ENCODE results near the gene ATP6V0D1. TPM values are rescaled to one million over a fixed set of nuclear protein-coding genes. Genes with fewer than 3 reads are reported as not detected.

ATP6V0D1 gene
- total RNA-seq, 2 experiments from 2014 or later: 33.0 to 33.6 TPM

- Mint-ChIP-seq H3K4me3 (no peak overlapping the region), H3K27ac (no peak overlapping the region), H3K27me3 (peaks cover 32% of the 10 kb centered on the region), H3K9me3 (no peaks in the 10 kb centered on the region), H3K36me3 (no peaks in the 10 kb centered on the region), H3K4me1 (peaks cover 8% of the 10 kb centered on the region)
- no peak for DNase-seq
Measured at GRCh38 chr16:67395458-67396158, 85.3 kb downstream of the ATP6V0D1 start.

- Mint-ChIP-seq H3K27me3 (peaks cover 32% of the 10 kb centered on the region), H3K4me1 (peaks cover 8% of the 10 kb centered on the region), H3K9me3 (no peaks in the 10 kb centered on the region), H3K27ac (no peak overlapping the region), H3K4me3 (no peak overlapping the region), H3K36me3 (no peaks in the 10 kb centered on the region)
- no peak for DNase-seq
Measured at GRCh38 chr16:67395105-67395457, 85.9 kb downstream of the ATP6V0D1 start.

DNA sequence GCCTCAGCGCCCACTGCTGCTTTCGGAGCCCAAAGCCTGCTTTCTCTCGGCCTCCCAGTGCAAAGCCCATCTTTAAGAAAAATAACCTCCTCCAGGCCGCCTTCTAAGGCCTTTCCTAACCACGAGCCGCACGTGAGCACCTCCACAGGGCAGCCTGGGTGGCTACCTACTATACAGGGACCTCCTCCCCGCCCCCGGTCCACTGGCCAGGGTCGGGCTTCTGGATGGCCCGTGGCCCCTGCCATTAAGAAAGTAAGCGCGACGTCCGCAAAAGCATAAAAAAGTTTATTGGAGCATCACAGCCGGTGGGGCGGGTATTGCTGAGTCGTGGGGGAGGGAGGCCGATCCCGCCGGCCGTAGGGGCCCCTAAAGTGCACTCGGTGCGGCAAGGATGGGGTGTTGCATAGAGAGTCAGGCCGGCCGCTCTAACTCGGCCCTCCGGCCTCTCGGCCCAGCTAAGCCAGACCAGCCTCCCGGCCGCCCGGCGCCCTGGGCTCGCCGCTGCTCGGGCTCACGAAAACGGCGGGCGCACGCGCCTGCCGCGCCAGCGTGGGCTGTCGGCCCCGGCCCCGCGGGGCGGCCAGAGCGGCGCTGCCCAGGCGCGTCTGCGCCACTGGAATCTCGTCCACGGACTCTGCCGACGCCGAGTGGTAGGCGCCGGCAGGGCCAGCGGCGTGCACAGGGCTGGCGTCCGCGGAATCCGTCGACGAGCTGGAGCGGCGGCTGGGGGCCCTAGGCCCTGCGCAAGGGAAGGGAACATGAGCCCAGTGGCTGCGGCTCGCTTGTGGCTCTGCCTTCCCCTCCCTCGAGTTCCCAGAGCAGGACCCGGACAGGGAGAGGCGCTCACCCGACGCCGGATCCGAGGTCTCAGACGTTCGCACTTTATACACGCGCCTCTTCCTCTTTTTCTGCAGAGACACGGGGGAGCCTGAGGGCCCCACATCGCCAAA lies 86.5 kb downstream of the ATP6V0D1 start:
- H3K36me3 Mint-ChIP-seq: no peaks in the 10 kb centered on the region
- peaks cover 32% of the 10 kb centered on the region for H3K27me3 Mint-ChIP-seq
- no peak overlapping the region for H3K27ac Mint-ChIP-seq
- DNase-seq: no peak
- H3K4me3 Mint-ChIP-seq: peak overlapping the region; percentile 14
- peaks cover 8% of the 10 kb centered on the region for H3K4me1 Mint-ChIP-seq
- no peaks in the 10 kb centered on the region for H3K9me3 Mint-ChIP-seq

GRCh38 chr16:67393788-67394154 lies 87.2 kb downstream of the ATP6V0D1 start:
- no peak overlapping the region for H3K4me3 Mint-ChIP-seq
- no peaks in the 10 kb centered on the region for H3K9me3 Mint-ChIP-seq
- peaks cover 8% of the 10 kb centered on the region for H3K4me1 Mint-ChIP-seq
- no peaks in the 10 kb centered on the region for H3K36me3 Mint-ChIP-seq
- DNase-seq: no peak
- peaks cover 32% of the 10 kb centered on the region for H3K27me3 Mint-ChIP-seq
- no peak overlapping the region for H3K27ac Mint-ChIP-seq

DNA sequence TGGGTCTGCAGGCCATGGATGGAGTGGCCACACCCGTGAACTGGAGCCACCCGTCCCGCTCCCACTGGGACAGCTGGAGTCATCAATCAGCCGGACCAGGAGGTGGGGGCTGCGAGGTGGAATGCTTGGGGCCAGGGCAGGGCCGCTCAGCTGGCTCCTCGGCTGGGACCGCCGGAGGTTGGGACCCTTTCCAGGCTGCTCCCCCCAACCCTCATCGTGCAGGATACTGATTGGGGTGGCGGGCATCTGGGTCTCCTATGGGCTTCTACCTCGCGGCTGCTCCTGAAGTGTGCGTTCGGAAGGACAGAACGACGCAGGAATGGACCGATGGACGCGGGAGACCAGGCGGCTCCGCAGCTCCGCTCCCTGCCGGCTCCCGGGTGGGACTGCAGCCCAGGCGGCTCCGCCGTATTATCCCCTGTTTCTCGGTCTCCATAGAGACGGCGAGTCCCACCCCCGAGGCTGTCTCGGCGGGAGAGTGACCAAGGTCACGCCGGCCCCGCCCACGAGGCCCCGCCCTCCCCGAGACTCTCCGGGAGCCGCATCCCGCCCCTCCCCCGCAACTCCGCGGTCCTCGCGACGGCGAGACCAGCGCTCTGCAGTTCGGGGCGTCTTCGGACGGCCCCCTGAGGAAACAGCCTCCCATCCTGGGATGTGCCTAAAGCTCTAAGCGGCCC lies 87.7 kb downstream of the ATP6V0D1 start, which contains the start of gene TPPP3:
Gene TPPP3 (minus strand): TSS at position 388 of the 677 bp plus-strand sequence. CDS start 2,387 bp downstream, outside the sequence.
- H3K36me3 Mint-ChIP-seq: no peaks in the 10 kb centered on the region
- H3K4me3 Mint-ChIP-seq: peak within 1 kb of the TSS; percentile 14
- peaks cover 8% of the 10 kb centered on the region for H3K4me1 Mint-ChIP-seq
- H3K9me3 Mint-ChIP-seq: no peaks in the 10 kb centered on the region
- H3K27ac Mint-ChIP-seq: no peak within 1 kb of the TSS
- peak; percentile 64 for DNase-seq
- H3K27me3 Mint-ChIP-seq: peaks cover 32% of the 10 kb centered on the region

DNA sequence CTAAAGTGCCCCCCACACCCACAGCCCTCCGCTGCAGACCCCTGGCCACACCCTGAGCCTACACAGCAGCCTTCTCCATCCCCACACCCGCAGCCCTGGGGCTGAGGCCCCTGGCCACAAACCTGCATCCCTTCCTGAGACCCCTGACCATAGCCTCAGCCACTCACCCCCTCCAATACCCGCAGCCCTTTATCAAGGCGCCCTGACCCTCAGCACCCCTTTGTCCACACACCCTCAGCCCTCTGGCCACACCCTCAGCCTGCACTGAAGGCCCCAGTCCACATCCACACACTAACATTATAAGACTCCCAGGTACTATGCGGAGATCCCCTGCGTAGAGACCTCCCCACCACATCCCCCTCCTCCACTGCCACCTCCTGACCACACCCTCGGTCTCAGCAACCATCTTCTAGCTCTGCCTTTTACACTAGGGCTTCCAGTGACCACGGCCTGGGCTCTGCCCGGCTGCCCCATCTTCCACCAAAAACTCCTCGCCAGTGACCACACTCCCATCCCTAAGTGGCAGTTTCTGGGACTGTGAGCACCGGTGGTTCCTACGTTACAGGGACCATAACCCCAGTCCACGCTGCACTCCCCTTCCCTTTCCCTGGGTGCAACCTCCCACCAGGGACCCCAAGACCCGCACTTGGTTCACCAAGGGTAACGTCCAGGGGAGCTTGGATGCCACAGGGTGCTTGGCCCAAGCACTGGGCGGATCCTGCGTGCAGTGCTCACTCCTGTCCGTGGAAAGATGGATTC lies 88.5 kb downstream of the ATP6V0D1 start:
- no peak for DNase-seq
- Mint-ChIP-seq H3K36me3 (no peaks in the 10 kb centered on the region), H3K4me1 (peaks cover 7% of the 10 kb centered on the region), H3K4me3 (no peak overlapping the region), H3K9me3 (no peaks in the 10 kb centered on the region), H3K27me3 (peaks cover 32% of the 10 kb centered on the region), H3K27ac (no peak overlapping the region)

- Mint-ChIP-seq H3K4me3 (no peak overlapping the region), H3K36me3 (no peaks in the 10 kb centered on the region), H3K27ac (no peak overlapping the region), H3K9me3 (no peaks in the 10 kb centered on the region), H3K27me3 (peaks cover 32% of the 10 kb centered on the region), H3K4me1 (peaks cover 7% of the 10 kb centered on the region)
- no peak for DNase-seq
Measured at GRCh38 chr16:67391424-67392300, 89.3 kb downstream of the ATP6V0D1 start.

GRCh38 chr16:67390816-67391423 lies 90.0 kb downstream of the ATP6V0D1 start:
- no peak overlapping the region for H3K27ac Mint-ChIP-seq
- H3K4me3 Mint-ChIP-seq: no peak overlapping the region
- H3K27me3 Mint-ChIP-seq: peaks cover 32% of the 10 kb centered on the region
- H3K4me1 Mint-ChIP-seq: peaks cover 7% of the 10 kb centered on the region
- no peaks in the 10 kb centered on the region for H3K9me3 Mint-ChIP-seq
- H3K36me3 Mint-ChIP-seq: no peaks in the 10 kb centered on the region
- DNase-seq: no peak

GRCh38 chr16:67389911-67390815 lies 90.8 kb downstream of the ATP6V0D1 start:
- Mint-ChIP-seq H3K9me3 (no peaks in the 10 kb centered on the region), H3K4me1 (peaks cover 9% of the 10 kb centered on the region), H3K4me3 (no peak overlapping the region), H3K27me3 (peaks cover 25% of the 10 kb centered on the region), H3K36me3 (no peaks in the 10 kb centered on the region), H3K27ac (no peak overlapping the region)
- DNase-seq: no peak

GRCh38 chr16:67388591-67388990 lies 92.4 kb downstream of the ATP6V0D1 start:
- H3K4me1 Mint-ChIP-seq: peaks cover 7% of the 10 kb centered on the region
- no peaks in the 10 kb centered on the region for H3K9me3 Mint-ChIP-seq
- H3K27me3 Mint-ChIP-seq: peaks cover 12% of the 10 kb centered on the region
- H3K27ac Mint-ChIP-seq: no peak overlapping the region
- H3K36me3 Mint-ChIP-seq: no peaks in the 10 kb centered on the region
- no peak for DNase-seq
- H3K4me3 Mint-ChIP-seq: no peak overlapping the region

DNA sequence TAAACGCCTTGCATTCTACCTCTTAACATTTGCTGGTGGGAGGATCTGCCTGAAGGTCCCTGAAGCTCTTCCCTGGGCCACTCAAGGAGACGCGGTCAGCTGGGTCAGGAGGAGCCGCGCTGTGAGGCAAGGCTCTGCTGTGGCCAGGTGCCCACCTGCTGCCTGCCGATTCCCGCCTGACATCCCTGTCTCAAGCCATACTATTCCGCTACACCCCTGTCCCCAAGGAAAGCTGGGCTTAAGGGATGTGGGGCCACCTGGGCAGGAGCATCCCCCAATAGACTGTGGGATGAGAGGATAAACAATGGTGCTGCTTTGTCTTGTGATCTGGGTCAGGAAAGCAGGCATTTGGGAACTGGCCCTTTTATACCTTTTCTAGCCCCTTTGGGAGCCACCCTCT lies 92.8 kb downstream of the ATP6V0D1 start:
- Mint-ChIP-seq H3K27me3 (peaks cover 11% of the 10 kb centered on the region), H3K9me3 (no peaks in the 10 kb centered on the region), H3K4me3 (no peak overlapping the region), H3K27ac (no peak overlapping the region), H3K36me3 (no peaks in the 10 kb centered on the region), H3K4me1 (peaks cover 7% of the 10 kb centered on the region)
- no peak for DNase-seq
